Kidney epithelial cell (primary cell): ENCODE results near the gene PKP1. TPM values are rescaled to one million over a fixed set of nuclear protein-coding genes. Genes with fewer than 3 reads are reported as not detected.

ENCODE experiments used
- DNase-seq: peaks from one replicate; pipeline ENCODE4 v3.0.0-alpha.2; 2010; ENCODE audit warnings: low read depth
- H3K27me3 ChIP-seq: 2 replicates; pipeline ENCODE4 v1.6.0; 2011; ENCODE audit warnings: low read length; ENCODE audit not compliant: control insufficient read depth, insufficient read depth
- H3K36me3 ChIP-seq: 2 replicates; pipeline ENCODE4 v1.5.1; 2011; ENCODE audit warnings: low read length; ENCODE audit not compliant: control insufficient read depth, insufficient read depth
- H3K4me3 ChIP-seq: 2 replicates; pipeline ENCODE4 v1.5.1; 2011; ENCODE audit warnings: low read depth, mild to moderate bottlenecking, control low read depth, low read length
- total RNA-seq: library from RNA; depleted of rRNA; stranded (reverse); fragments of >200 nt; gene quantifications from 2 replicates; pipeline ENCODE4 v1.2.3, GENCODE V29; 2015
- TF ChIP-seq, protein P1 (sequence below): IDR thresholded peaks from 2 replicates; pipeline ENCODE4 v1.5.1; 2011; ENCODE audit warnings: mild to moderate bottlenecking, moderate library complexity, low read length, control low read depth, inconsistent platforms; ENCODE audit not compliant: insufficient read depth, poor library complexity, severe bottlenecking

PKP1 gene
- total RNA-seq, 1 donor from 2014 or later, result 8.7 TPM

GRCh38 chr1:201281573-201281972, 1.7 kb upstream of the PKP1 start:
- TF ChIP-seq, protein P1, sequence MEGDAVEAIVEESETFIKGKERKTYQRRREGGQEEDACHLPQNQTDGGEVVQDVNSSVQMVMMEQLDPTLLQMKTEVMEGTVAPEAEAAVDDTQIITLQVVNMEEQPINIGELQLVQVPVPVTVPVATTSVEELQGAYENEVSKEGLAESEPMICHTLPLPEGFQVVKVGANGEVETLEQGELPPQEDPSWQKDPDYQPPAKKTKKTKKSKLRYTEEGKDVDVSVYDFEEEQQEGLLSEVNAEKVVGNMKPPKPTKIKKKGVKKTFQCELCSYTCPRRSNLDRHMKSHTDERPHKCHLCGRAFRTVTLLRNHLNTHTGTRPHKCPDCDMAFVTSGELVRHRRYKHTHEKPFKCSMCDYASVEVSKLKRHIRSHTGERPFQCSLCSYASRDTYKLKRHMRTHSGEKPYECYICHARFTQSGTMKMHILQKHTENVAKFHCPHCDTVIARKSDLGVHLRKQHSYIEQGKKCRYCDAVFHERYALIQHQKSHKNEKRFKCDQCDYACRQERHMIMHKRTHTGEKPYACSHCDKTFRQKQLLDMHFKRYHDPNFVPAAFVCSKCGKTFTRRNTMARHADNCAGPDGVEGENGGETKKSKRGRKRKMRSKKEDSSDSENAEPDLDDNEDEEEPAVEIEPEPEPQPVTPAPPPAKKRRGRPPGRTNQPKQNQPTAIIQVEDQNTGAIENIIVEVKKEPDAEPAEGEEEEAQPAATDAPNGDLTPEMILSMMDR, result no peak
- H3K4me3 ChIP-seq, result no peak overlapping the region
- H3K36me3 ChIP-seq, result no peaks in the 10 kb centered on the region
- H3K27me3 ChIP-seq, result peaks cover 13% of the 10 kb centered on the region
- no peak for DNase-seq

- TF ChIP-seq, protein P1, result no peak
- H3K27me3 ChIP-seq, result peaks cover 13% of the 10 kb centered on the region
- H3K4me3 ChIP-seq, result no peak overlapping the region
- DNase-seq, result no peak
- H3K36me3 ChIP-seq, result no peaks in the 10 kb centered on the region
Measured at GRCh38 chr1:201282216-201282615, 1.1 kb upstream of the PKP1 start.

- TF ChIP-seq, protein P1, result no peak
- H3K27me3 ChIP-seq, result peaks cover 13% of the 10 kb centered on the region
- no peak overlapping the region for H3K4me3 ChIP-seq
- no peak for DNase-seq
- H3K36me3 ChIP-seq, result no peaks in the 10 kb centered on the region
Measured at GRCh38 chr1:201283836-201284553, 689 bp downstream of the PKP1 start.

DNA sequence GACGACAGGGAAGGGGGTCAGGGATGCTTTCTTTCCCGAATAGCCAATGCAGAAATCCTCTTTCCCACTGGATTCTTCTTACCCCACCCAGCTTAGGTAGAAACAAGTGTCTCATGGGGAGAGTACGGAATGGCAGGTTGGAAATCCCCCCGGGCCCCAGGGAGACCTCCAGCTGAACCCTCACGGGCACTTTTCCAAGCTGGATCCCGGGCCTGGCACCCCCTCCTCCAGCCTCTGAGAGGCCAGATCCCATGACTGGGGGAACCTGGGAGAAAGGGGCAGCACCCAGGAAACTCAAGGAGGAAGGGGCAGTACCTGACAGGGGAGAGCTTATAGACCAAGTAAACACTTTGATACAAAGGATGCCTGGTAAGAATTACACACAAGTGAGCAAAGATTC, 1.3 kb downstream of the PKP1 start:
- TF ChIP-seq, protein P1, result no peak
- Histone ChIP-seq H3K36me3 (no peaks in the 10 kb centered on the region), H3K4me3 (no peak overlapping the region), H3K27me3 (peaks cover 13% of the 10 kb centered on the region)
- DNase-seq, result no peak

DNA sequence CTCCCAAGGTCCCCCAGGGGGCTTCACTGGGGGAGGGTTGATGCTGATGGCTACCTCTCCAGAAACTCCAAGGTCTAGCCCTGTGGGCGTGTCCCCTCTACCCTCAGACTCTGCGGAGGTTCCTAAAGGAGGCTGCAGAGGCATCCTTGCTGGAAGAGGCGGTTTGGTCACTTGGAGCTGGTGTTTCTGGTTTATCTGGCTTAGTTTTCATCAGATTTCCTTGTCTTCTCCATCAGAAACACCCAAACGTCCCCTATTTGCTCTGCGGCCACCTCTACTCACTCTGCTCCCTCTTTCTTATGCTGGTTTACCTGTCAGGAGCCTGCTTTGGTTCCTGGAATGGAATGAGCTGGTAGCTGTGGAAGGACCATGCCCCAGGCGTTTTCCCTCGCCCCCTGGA, 2.5 kb downstream of the PKP1 start:
- DNase-seq, result no peak
- Histone ChIP-seq H3K27me3 (peaks cover 13% of the 10 kb centered on the region), H3K36me3 (no peaks in the 10 kb centered on the region), H3K4me3 (no peak overlapping the region)
- TF ChIP-seq, protein P1, result no peak

DNA sequence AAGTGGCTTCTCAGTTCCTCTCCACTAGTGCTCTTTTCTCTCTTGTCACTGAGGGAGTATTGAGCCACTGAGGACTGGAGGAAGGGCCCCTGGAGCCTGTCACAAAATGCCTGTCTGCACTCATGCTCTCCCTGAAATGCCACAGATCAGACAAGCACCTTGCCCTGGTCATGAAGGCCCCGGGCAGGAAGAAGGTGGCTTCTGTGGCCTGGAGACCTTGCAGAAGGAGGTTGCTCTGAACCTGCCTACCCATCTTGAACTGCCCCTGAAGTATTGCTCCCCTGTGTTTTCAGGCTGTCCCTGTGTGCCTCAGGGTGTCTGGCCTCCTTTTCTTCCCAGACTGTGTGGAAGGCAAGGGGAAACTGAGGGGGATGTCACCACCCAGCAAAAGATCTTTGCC, 3.1 kb downstream of the PKP1 start:
- DNase-seq, result no peak
- Histone ChIP-seq H3K27me3 (peaks cover 13% of the 10 kb centered on the region), H3K4me3 (no peak overlapping the region), H3K36me3 (no peaks in the 10 kb centered on the region)
- TF ChIP-seq, protein P1, result no peak
